Measurements from ENCODE around the gene KCP.

The KCP gene

DNA sequence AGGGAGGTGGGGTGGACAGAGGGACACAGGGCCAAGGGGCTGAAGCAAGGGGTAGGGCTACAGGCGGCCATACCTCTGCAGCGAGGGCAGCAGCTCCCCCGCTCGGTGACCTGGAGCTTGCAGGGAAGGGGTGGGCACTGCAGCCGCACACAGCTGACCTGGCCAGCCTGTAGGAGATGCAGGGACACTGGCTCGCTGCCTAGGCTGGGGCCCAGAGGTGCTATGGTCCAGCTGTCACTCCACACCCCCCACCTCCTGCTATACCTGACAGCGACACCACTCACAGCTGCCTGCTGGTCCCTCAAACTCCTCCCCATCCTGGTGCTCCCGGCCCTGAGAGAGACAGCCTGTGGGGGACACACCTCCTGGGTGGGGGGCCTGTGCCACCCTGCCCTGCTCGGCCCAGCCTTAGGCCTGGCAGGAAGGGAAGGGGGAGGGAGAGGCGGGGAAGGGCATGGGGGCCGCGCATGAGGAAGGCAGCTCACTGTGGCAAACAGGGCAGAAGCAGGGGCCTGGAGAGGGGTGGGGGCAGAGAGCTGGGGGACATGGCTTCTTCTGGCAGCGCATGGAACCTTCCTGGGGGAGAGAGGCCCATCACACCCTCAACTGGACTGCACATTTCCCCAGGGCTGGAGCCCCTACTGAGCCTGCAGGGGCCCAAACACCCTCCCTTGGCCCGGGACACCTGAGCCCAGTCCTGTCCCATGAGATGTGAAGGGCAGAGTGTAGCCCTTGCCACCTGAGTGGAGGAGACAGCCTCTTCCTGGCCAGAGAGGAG is 23.9 kb downstream of the KCP start:
- TF ChIP-seq POLR2A (IDR thresholded peaks at IDR 0.05; ENCODE audit: low read depth, low read length) = no peak
- no peak for DNase-seq (ENCODE audit: insufficient read length, low spot score)
- no peak for FAIRE-seq

DNA sequence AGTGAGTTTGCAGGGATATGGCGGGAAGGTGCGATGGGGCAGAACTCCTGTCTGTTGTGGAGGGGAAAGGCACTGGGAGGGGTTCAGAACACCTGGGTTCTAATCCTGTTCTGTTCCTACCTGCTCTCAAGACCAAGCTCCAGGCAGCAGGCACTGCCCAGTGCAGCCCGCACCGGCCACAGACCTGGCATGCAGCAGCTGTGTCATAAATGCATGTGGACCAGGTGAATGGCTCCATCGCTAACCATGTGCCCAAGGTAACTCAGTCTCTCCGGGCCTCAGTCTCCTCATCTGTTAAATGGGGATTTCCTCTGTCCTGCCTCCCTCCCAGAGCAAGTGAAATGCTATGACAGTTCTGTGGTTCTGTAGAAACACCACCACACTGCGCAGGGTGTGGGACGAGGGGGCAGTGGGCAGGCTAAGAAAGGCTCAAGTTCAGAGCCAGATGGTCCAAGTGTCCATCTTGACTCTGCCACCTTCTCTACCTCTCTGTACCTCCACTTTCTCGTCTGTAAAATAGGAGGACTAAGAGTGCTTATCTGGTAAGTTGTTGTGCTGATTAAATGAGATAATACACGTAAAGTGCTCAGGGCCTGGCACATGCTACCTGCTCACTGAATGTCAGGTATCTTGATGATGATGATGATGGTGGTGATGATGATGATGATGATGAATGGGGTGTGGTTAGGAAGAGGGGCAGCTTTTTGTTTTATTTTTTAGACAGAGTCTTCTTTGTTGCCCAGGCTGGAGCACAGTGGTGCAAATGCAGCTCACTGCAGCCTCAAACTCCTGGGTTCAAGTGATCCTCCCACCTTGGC is 24.9 kb downstream of the KCP start:
- FAIRE-seq (no peak), DNase-seq (ENCODE audit: insufficient read length, low spot score) (no peak)
- no peak for TF ChIP-seq POLR2A (IDR thresholded peaks at IDR 0.05; ENCODE audit: low read depth, low read length)

DNA sequence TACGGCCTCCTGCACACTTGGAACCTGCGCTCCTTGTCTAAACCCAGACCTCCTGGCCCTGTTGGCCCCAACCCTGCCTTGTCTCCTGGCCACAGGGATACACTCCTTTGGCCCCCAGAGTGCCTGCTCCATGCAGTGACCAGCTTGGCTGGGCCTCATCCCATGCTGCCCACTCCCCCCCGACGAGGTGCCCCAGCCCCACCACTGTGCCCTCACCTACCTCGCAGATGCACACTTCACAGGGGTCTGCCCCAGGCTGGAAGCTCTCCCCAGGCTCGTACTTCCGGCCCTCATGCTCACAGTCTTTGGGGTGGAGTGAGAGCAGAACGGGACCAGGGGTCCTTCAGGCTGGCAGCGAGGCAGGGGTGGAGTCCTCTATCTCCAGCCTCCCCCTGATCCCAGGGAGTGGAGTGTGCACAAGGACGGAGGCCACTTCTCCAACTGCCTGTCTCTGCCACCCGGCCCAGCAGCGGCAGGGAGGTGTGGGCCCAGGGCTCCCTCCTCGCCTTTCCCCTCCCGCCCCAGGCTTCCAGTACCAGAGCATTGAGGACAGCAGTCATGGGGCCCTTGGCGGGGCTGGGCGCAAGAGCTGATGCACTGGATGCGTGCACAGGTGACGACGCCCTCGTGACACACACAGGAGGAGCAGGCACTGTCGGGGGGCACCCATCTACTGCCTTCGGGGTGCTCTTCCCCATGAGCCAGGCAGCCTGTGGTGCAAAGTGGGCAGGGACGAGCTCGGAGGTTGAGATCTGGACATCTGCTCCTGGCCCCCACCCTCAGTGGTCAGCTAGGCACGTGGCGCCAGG is 25.7 kb downstream of the KCP start:
- DNase-seq (ENCODE audit: insufficient read length, low spot score) (no peak), FAIRE-seq (no peak)
- TF ChIP-seq POLR2A (IDR thresholded peaks at IDR 0.05; ENCODE audit: low read depth, low read length) = no peak

- no peak for TF ChIP-seq POLR2A (IDR thresholded peaks at IDR 0.05; ENCODE audit: low read depth, low read length)
- DNase-seq (ENCODE audit: insufficient read length, low spot score) (peak; percentile 97), FAIRE-seq (no peak)
Observed at GRCh38 chr7:128883622-128884448, 26.7 kb downstream of the KCP start.

GRCh38 chr7:128882134-128882533 is 28.4 kb downstream of the KCP start:
- FAIRE-seq = no peak
- TF ChIP-seq POLR2A (IDR thresholded peaks at IDR 0.05; ENCODE audit: low read depth, low read length) = no peak
- DNase-seq (ENCODE audit: insufficient read length, low spot score) = no peak

- no peak for TF ChIP-seq POLR2A (IDR thresholded peaks at IDR 0.05; ENCODE audit: low read depth, low read length)
- FAIRE-seq (no peak), DNase-seq (ENCODE audit: insufficient read length, low spot score) (no peak)
Observed at GRCh38 chr7:128881458-128882125, 28.9 kb downstream of the KCP start.

- TF ChIP-seq POLR2A (IDR thresholded peaks at IDR 0.05; ENCODE audit: low read depth, low read length) = no peak
- DNase-seq (ENCODE audit: insufficient read length, low spot score) = no peak
- no peak for FAIRE-seq
Observed at GRCh38 chr7:128880791-128881457, 29.6 kb downstream of the KCP start.

- FAIRE-seq = no peak
- TF ChIP-seq POLR2A (IDR thresholded peaks at IDR 0.05; ENCODE audit: low read depth, low read length) = no peak
- peak; percentile 95 for DNase-seq (ENCODE audit: insufficient read length, low spot score)
Observed at GRCh38 chr7:128879939-128880746, 30.4 kb downstream of the KCP start.

DNA sequence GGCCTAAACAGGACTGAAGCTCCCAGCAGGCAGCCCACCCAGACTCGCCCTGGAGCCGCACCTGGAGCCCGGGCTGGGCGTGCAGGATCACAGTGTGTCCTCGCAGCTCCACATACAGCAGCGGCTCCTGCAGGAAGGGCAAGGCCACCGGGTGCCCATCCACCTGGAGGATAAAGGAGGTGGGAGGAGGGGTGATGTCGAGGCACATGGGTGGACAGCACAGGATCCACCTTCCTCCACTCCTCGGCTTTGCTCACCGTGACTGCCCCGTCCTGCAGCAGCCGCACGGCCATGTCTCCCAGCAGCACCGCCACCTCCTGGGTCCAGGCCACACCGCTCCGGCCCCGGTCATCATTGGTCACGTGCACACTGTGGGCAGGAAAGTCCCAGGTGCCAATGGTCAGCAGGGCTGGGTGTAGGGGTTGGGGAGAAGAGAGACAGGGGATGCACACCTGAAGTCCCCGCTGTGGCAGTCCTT is 31.0 kb downstream of the KCP start:
- no peak for TF ChIP-seq POLR2A (IDR thresholded peaks at IDR 0.05; ENCODE audit: low read depth, low read length)
- DNase-seq (ENCODE audit: insufficient read length, low spot score) (no peak), FAIRE-seq (no peak)

GRCh38 chr7:128878226-128879105 is 32.0 kb downstream of the KCP start:
- FAIRE-seq = no peak
- DNase-seq (ENCODE audit: insufficient read length, low spot score) = no peak
- TF ChIP-seq POLR2A (IDR thresholded peaks at IDR 0.05; ENCODE audit: low read depth, low read length) = no peak

GRCh38 chr7:128877756-128878120 is 32.8 kb downstream of the KCP start:
- FAIRE-seq (no peak), DNase-seq (ENCODE audit: insufficient read length, low spot score) (no peak)
- no peak for TF ChIP-seq POLR2A (IDR thresholded peaks at IDR 0.05; ENCODE audit: low read depth, low read length)

Data from H54 (cell line).